Ammon's horn (tissue), 1 donor: Measurements from ENCODE around the gene TMTC4.
"Not testable (repeated sequence)": the region's sequence is repeated elsewhere in the genome, so short reads cannot be mapped to it uniquely, and the experiment has no call there.

ENCODE experiments used
- DNase-seq: peaks from one replicate; pipeline ENCODE4 v3.0.0-alpha.2; 2016; ENCODE audit warnings: low spot score

TMTC4 gene

DNA sequence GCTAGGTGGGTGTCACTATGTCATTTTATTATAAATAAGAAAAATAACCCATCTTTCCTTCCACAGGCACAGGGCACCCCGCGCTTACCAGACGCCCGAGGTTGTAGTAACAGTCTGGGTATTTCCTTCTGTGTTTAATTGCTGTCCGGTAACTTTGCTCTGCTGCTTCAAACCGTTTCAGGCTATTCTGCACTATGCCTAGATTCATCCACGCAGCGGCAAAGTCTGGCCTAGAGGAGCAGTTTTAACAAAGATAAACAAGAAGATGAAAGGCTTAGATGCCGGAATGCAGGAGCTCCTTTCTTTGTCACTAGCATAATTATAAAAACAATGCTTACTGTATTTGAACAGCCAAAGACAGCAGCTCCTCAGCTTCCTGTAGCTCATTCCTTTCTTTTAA lies 49.1 kb downstream of the TMTC4 start:
- DNase-seq: no peak

- no peak for DNase-seq
These were observed 53.8 kb downstream of the TMTC4 start for GRCh38 chr13:100620792-100621191.

GRCh38 chr13:100619940-100620339 lies 54.7 kb downstream of the TMTC4 start:
- no peak for DNase-seq

GRCh38 chr13:100618897-100619296 lies 55.7 kb downstream of the TMTC4 start:
- DNase-seq: not testable (repeated sequence)

DNA sequence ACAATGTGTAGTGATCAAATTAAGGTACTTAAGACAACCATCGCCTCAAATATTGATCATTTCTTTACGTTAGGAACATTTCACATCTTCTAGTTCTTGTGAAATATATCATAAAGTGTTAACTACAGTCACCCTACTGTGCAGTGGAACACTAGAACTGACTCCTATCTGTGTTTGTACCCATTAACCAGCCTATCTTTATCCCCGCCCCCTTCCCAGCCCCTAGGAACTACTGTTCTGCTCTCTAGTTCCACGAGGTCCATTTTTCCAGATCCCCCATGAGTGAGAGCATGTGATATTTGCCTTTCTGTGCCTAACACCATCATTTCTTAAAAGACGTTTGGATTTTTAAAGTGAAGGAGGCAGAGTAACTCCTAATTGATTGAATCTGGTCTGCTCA lies 61.6 kb downstream of the TMTC4 start:
- DNase-seq: no peak

DNA sequence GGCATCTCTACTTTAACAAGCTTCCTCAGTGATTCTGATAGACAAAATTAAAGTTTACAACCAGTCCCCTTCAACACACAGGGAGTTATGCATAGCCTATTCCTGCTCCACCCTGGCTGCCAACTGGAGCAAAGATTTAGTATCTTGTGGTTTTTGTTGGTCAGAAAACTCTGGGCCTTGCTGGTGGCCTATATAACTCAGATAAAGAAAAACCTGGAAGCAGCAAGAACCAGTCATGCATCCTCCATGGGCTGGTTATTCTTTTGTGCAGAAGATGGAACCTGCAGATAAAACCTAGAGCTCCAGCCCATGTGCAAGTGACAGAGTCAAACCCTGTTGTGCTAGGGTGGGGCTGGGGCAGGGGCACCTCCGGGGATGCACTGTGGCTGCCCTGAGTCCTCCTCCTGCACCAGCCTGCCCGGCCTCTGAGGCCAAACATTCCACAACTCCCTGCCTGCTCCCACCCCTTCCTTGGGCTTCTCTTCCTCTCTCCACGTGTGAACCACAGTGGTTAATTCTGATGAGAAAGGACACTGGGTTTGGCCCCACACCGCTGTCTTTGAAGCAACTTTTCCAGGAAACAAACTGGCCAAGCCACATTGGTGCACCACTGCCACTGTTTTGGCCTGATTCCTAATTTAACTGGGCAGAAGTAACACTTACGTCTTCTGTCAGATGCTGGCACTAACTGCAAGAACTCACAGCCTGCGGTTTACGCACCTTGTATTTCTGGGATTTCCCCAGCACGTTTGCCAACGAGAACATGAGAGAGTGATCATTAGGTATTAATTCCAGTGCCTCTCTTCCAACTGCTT lies 62.7 kb downstream of the TMTC4 start:
- DNase-seq: peak; percentile 29

DNA sequence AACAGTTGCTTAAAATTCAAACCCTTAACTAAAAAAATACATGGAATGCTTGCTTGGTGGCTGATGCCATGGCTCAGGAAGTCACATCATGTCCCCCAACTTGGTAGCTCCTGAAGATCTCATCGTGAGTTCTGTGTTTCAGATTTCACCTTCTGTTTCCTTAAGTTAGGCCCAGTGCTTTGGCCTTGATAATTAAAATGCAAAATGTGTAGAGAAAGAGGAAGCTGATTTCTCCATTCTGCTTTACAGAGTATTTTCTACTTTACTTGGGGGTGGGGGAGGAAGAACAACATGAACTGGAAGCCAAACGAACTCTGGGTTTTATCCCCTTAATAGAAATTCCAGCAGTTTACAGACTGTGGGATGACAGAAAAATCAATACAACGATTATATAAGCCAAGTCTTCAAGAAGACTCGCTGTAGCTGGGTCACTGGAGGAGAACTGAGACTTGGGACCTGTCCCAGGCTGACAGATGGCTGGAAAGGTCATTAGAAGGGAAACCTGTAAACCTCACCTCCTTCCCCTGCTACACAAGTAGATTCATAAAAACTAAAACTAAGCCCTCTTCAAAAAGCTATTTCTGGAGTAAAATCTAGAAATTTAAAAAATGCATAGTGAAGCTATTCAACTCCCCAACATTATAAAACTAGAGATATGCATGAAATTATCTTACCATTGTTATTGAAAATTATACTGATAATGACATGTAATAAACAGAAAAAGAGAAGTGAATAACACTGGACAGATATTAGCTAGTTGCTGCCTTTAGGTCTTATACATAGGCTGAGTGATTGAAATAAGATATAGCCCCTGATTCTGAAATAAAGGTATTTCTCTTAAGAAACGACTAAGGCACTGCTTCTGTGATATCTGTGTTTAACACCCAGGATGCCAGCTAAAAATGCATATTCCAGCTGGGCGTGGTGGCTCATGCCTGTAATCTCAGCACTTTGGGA lies 63.9 kb downstream of the TMTC4 start:
- no peak for DNase-seq

GRCh38 chr13:100608906-100609305 lies 65.7 kb downstream of the TMTC4 start:
- no peak for DNase-seq

- no peak for DNase-seq
These were observed 66.1 kb downstream of the TMTC4 start for GRCh38 chr13:100608489-100608888.

DNA sequence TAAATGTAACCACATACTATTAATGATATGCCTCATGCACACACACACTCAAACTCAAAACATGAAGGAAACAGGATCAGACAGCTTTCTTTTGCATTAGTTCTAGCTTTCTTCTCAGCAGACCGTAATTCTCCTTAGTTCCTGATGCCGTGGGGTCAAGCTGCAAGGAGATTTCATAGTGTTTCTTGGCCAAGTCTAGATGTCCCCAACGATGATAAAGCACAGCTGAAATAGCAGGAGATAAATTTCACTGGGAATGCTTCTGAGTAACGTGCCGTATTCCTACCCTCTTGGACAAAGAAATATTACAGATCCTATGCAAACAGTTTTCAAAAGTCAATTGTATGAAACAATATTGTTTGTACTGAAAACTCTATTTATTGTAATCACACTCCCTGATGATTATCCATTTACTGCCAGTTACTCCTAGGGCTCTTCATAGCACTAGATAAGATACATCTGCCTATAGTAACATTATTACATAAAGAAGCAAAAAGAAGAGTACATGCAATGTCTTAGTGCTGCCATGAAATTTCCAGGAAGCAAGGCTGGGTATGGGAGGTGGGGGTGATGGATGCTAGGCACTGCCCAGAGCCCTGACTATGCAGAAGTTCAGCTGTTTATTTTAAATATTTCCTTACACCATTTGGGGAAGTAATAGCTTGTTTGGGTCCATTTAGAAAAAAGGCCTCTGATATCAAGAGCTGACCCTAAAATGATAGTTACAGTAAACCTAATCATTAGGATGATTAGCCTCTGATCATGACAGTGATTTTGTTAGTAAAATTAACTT lies 69.5 kb downstream of the TMTC4 start:
- no peak for DNase-seq

- DNase-seq: peak; percentile 7
These were observed 72.0 kb downstream of the TMTC4 start for GRCh38 chr13:100602493-100603111.

DNA sequence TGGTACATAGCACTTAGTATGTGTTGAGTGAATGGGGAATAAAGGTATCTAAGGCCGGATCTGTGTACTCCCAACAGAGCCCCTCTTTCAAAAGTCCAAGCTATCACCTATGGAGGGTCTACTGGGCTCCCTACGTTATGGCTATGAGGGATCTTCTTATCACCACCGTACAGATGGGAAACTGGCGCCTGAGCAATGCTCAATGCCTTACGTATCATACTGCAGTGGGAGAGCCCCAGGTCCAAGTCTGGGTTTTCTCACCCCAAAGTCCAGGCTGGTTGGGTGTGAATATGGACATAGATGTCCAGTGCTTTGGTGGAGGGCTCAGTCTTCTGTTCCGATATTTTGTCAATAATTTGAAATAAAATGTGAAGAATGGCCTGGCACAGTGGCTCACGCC lies 72.9 kb downstream of the TMTC4 start:
- DNase-seq: no peak

DNA sequence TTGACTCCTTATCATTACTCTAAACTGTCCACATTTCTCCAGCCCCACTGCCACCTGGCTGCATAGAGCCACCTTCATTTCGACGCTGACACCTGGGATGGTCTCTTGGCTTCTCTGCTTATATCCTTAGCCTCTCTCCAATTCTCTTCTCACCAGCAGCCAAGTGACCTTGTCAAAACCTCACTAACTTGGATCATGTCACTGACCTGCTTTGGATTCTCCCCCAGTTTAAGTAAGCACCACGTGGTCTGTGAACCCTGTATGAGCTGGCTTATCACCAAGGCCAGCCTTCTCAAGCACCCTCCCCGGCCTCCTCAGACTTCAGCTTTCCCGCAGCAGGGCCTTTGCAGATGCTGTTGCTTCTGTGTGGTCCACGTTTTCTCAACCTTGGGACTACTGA lies 73.7 kb downstream of the TMTC4 start:
- no peak for DNase-seq

GRCh38 chr13:100600461-100600860 lies 74.1 kb downstream of the TMTC4 start:
- DNase-seq: no peak

- no peak for DNase-seq
These were observed 77.3 kb downstream of the TMTC4 start for GRCh38 chr13:100597253-100597652.

DNA sequence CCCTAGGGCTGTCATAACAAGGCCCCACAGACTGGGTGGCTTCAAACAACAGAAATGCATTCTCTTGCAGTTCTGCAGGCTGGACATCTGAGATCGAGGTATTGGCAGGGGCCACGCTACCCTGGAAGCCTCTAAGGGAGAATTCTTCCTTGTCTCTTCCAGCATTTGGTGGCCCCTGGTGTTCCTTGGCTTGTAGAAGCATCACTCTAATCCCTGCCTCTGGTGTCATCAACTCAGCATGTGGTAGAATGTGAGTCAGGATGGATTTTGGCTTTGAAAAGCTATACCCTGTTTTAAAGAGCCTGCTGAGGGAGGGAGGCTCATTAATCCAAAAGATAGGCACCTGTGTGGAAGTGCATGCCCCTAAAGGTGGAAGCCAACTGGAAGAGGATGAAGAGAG lies 78.1 kb downstream of the TMTC4 start:
- no peak for DNase-seq

GRCh38 chr13:100594731-100595130 lies 79.9 kb downstream of the TMTC4 start:
- no peak for DNase-seq

DNA sequence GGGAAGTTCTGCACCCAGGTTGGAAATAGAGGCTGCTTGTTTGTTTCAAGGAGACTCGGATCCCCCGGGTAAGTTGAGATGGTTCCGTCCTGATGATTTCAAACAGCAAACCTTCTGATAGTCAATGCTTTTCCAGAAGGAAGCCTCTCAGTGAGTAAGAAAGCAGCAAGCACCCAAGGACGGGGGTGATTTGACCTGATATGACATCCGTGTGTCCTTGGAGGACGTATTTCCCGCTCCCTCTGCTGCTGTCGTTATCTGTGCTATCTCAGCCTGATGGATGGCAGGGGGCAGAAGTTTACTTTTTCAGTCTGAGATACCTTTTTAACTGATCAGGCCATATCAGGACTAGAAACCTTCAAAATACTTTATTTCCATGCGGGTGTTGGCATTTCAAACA lies 80.3 kb downstream of the TMTC4 start:
- DNase-seq: no peak

DNA sequence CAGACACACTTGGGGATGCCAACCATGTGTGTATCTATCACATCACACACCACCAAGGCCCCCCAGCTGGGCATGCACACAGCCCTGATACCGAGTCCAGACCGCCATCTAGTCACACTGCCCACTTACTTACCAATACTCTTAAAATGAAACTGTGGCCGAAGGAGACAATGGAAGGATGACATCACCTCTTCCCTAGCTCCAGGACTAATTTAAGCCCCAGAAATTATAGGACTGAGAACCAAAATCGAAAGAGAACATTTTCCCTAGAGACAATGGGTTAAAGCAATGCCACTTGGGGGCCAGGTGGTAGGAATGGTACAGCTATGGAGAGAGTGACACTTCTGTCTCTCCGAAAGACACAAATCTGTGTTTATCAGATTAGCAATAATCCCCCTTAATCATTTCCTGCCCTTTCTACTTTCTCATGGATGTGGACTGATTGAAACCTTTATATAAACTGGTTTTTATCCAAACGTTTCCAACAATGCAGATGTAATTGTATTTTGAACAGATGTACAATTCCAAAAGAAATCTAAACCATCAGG lies 85.3 kb downstream of the TMTC4 start:
- DNase-seq: no peak

DNA sequence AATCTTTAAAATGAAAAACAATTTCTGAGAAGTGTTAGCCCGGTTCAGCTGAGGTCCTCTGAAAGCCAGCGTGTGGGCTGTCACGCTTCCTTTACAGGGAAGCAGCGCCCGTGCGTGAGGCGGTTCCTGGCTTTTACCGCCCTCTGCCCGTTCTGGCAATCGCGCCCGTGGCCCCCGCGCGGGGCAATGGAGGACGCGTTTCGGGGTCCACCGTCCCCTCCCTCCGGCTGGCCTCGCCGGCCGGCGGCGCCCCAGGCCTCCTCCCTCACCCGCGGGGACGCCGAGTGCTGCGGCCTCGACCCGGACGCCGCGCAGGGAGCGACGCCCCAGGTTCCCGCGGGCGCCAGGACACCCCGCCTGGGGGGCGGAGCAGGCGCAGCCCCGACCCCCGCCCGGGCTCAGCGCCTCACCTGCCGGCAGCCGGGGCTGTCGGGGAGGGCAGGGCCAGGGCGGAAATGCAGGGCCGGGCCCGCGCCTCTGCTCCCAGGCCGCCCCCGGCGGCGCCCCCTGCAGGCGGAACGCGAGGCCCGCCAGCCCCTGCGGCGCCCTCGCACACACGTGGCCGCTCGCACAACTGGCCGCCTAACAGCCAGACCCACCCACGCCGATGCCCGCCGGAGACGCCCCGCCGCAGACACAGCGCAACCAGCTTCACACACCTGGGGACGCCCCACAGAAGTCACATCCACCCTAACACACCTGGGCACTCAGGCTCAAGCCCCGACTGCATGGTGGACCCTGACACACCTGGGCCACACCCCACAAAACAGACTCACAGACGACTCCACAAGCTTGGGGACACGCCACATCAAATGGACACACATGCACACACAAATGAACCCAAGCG lies 86.0 kb downstream of the TMTC4 start, which contains the start of gene GGACT:
GGACT (minus strand) TSS at position 459 of the 847 bp plus-strand sequence. CDS start 56,198 bp downstream, outside the sequence.
- peak; percentile 61 for DNase-seq
